ENCODE results near the gene SEPTIN8.

The SEPTIN8 gene

GRCh38 chr5:132746954-132747615 lies 30.0 kb downstream of the SEPTIN8 start, which contains the start of gene CCNI2:
Gene CCNI2 (plus strand): TSS chr5:132747426. CDS start chr5:132747496, 70 bp downstream.
- DNase-seq, result peak; percentile 48

GRCh38 chr5:132746592-132746953 lies 30.5 kb downstream of the SEPTIN8 start:
- DNase-seq, result no peak

DNA sequence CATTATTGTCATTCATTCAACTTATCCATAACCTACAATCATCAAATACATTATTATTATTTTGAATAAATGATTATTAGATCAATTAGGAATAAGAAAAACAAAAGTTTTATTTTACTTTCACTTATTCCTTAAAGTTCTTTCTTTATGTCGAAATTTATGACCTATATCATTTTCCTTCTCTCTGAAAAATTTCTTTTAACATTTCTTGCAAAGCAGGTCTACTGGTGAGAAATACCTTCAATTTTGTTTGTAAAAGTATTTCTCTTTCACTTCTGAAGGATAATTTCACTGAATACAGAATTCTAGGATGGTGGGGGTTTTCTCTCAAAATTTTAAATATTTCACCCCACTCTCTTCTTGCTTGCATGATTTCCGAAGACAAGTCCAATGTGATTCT lies 32.4 kb downstream of the SEPTIN8 start:
- no peak for DNase-seq

GRCh38 chr5:132742626-132743025 lies 34.4 kb downstream of the SEPTIN8 start:
- no peak for DNase-seq

DNA sequence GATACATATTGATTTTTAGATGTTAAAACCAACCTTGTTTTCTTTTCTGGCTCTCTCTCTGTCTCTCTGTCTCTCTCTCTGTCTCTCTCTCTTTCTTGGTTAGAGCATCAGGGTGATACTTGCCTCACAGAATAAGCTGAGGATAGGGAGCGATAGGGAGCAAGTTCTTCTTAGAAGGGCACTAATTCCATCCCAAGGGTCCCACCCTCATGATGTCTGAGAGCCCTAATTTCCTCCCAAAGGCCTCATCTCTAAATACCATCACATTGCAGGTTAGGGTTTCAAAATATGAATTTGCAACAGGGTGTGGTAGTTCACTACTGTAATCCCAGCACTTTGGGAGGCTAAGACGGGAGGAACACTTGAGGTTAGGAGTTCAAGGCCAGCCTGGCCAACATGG lies 34.9 kb downstream of the SEPTIN8 start:
- DNase-seq, result no peak

DNA sequence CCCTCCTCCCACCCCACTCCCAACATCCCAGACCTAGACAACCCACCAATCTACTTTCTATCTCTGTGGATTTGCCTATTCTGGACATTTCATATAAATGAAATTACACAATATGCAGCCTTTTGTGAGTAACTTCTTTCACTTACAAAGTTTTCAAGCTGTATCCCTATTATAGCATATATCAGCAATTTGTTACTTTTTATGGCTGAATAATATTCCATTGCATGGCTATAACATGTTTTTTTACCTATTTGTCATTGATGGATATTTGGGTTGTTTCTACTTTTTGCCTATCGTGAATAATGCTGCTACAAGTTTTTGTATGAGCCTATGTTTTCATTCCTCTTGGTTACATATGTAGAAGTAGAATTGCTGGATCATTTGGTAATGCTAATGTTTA lies 37.8 kb downstream of the SEPTIN8 start:
- DNase-seq, result no peak

DNA sequence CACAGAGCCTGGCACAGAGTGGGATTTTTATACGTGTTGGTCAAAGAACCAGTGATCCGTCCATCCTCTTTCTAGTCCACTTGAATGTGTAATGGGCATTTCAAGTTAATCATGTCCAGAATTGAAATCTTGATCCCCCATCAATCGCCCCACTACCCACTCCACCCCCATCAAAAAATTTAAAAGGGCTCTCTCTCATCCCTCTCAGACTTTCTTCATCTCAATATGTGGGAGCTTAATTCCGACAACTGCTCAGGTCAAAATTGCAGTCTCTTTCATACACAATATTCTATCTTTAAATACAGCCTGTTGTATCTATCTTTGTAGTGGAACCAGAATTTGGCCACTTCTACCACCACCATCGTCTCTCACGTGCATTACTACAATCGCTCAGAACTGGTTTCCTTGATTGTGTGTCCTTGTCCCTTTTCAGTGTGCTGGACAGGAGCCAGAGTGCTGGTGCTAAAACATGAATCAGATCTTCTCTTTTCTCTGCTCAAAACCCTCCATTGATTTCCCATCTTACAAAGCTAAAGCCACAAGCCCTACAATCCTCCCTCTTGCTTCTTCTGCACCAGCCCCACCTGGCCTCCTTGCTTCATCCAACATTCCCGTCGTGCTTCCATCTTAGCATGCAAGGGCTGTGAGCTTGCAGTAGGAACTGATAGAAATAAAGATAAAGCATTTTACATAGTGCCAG lies 38.9 kb downstream of the SEPTIN8 start:
- no peak for DNase-seq

DNA sequence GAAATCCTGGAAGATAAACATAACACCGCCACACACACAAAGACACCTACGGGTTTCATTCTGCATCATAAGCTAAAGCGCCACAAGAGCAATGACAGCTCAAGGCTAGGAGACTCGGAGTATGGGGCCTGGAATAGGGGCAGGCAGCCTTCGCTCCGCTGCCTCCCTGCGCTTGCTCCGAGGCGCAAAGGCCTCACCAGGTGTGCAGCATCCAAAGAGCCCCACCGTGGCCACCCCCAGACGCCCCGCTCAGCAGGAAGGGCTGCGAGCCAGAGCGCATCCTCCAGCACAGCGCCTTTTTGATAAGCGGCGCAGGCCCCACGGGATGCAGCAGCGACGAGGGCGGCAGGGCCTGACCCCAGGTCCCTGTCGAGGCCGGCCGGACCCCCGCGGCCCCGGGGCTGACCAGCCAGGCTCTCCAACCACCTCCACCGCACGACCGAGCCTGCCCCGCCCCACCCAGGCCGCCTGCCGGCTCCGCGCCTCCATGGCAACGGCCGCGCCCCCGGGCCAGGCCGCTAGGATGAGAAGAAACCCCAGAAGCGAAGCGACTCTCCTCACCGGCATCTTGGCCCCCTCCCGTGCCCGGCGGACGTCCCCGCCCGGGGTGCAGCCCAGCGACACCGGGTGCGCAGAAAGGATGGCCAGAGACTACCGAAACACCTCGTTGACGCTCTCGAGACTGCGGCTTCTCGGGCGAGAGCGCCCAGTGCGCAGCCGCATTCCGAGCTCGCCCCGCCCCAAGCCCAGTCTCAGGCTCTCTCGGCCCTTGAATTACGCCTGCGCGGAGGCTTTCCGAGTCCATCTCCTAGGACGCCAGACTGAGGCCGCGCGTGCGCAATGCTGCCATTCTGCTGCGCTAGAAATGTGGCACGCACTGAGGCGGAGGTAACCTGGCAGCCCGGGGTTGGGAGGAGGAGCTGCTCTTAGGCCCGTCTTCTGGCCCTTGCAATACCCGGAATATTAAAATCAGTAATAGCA lies 39.9 kb downstream of the SEPTIN8 start, which contains the start of gene KIF3A:
KIF3A (minus strand) TSS at position 694 of the 981 bp plus-strand sequence; CDS start at position 567, 127 bp downstream.
- peak; percentile 96 for DNase-seq

GRCh38 chr5:132734687-132735086 lies 42.4 kb downstream of the SEPTIN8 start:
- no peak for DNase-seq

- DNase-seq, result no peak
These were observed 43.4 kb downstream of the SEPTIN8 start for GRCh38 chr5:132733499-132734148.

DNA sequence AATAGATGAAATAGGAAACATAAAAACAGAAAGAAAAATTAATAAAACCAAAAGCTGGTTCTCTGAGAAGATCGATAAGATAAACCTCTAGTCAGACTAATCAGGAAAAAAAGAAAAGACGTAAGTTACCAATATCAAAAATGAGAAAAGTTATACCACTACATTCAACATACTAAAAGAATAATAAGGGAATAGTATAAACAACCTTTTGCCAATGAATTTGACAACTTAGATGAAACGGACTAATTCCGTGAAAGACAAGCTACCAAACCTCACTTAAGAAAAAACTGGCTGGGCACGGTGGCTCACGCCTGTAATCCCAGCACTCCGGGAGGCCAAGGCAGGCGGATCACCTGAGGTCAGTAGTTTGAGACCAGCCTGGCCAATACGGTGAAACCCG lies 47.1 kb downstream of the SEPTIN8 start:
- no peak for DNase-seq

- no peak for DNase-seq
These were observed 51.3 kb downstream of the SEPTIN8 start for GRCh38 chr5:132725745-132726144.

DNA sequence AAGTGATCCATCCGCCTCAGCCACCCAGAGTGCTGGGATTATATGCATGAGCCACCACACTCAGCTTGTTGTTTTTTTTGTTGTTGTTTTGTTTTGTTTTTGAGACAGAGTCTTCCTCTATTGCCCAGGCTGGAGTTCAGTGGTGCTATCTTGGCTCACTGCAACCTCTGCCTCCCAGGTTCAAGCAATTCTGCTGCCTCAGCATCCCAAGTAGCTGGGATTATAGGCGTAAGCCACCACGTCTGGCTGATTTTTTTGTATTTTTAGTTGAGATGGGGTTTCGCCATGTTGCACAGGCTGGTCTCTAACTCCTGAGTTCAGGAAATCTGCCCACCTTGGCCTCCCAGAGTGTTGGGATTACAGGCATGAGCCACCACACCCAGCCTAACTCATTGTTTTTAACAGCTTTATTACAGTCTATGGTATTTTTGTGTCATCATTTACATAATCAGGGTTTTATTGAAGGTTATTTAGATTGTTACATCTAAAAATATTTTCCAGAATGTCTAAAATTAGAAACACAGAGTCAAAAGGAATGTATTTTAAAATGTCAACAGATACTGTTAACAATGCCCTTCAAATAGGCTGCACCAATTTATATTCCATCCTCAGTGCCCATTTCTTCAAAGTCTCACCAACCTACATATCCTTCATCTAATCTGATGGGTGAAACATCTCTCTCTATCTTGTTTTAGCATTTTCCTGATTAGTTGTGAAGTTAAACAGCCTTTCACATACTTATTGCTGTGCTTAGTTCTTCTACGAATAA lies 58.3 kb downstream of the SEPTIN8 start:
- no peak for DNase-seq

GRCh38 chr5:132714456-132715307 lies 62.4 kb downstream of the SEPTIN8 start:
- no peak for DNase-seq

DNA sequence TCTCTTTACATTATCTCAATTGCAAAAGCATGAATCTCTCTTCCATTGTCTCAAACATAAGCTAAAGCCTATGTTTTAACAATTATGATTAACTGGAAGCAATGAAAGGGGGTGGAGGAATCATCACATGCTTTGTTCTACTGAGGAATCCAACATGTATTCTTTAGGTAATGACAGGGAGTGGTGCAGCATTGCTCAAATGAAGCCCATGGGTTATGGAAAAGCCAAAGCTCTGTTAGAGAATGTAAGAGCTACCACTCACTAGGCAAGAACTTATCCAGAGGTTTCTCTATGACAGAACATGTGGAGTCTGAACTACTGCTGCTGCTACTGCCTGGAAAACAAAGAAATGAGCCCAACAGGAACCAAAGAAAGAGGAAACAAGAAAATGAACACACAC lies 68.4 kb downstream of the SEPTIN8 start:
- DNase-seq, result no peak

DNA sequence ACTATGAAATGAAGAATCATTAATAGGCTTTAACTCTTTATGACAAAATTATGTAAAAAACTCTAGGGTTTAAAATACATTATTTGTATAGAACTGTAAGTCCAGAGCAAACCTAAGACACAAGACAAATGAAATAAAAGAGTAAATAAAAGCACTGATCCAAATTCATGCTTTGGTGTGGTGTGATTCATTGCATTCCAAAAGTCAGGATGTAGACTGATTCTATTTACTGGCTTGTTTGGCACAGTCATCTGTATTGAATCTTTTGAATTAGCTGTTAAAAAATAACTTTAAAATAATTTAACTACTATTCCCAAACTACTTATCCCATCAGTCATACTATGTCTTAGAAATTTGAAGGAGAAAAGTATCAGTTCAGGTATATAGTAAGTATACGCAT lies 72.2 kb downstream of the SEPTIN8 start:
- DNase-seq, result no peak

All from activated gamma-delta T cell (primary cell).